ENCODE measurements around the gene GRIN3A.

DNA sequence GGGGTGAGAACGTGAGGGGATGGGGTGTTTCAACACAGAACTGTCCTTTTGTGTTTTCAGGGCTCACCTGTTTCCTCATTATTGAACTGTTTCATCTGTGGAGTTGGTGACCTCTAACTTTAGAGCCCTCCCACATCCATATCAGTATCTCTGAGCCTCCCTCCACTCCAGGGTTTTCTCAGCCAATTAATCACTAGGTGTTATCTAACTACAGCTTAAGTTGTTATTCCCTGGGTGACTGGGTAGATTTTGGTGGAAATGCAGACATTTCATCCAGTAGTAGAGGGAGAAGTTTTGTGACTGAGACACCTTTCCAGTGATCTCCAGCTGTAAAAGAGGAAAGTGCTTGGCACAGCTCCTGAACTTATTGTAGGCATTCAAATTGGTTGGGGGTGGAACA lies 167.3 kb downstream of the GRIN3A start:
- TF ChIP-seq, protein P1, sequence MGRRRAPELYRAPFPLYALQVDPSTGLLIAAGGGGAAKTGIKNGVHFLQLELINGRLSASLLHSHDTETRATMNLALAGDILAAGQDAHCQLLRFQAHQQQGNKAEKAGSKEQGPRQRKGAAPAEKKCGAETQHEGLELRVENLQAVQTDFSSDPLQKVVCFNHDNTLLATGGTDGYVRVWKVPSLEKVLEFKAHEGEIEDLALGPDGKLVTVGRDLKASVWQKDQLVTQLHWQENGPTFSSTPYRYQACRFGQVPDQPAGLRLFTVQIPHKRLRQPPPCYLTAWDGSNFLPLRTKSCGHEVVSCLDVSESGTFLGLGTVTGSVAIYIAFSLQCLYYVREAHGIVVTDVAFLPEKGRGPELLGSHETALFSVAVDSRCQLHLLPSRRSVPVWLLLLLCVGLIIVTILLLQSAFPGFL (CRISPR knock-in tag; IDR thresholded peaks at IDR 0.05; ENCODE audit: borderline replicate concordance), result no peak
- TF ChIP-seq, protein P2, sequence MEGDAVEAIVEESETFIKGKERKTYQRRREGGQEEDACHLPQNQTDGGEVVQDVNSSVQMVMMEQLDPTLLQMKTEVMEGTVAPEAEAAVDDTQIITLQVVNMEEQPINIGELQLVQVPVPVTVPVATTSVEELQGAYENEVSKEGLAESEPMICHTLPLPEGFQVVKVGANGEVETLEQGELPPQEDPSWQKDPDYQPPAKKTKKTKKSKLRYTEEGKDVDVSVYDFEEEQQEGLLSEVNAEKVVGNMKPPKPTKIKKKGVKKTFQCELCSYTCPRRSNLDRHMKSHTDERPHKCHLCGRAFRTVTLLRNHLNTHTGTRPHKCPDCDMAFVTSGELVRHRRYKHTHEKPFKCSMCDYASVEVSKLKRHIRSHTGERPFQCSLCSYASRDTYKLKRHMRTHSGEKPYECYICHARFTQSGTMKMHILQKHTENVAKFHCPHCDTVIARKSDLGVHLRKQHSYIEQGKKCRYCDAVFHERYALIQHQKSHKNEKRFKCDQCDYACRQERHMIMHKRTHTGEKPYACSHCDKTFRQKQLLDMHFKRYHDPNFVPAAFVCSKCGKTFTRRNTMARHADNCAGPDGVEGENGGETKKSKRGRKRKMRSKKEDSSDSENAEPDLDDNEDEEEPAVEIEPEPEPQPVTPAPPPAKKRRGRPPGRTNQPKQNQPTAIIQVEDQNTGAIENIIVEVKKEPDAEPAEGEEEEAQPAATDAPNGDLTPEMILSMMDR (IDR thresholded peaks at IDR 0.05), result no peak
- no peak for TF ChIP-seq ZBTB21 (CRISPR knock-in tag; IDR thresholded peaks at IDR 0.05; ENCODE audit: borderline replicate concordance)
- TF ChIP-seq ZNF317 (CRISPR knock-in tag; IDR thresholded peaks at IDR 0.05; ENCODE audit: borderline replicate concordance, low read depth), result no peak
- no peak for TF ChIP-seq FOXJ3 (CRISPR knock-in tag; IDR thresholded peaks at IDR 0.05; ENCODE audit: borderline replicate concordance)
- no peak for TF ChIP-seq OVOL2 (CRISPR knock-in tag; IDR thresholded peaks at IDR 0.05; ENCODE audit: borderline replicate concordance)
